ENCODE results near the gene WNT5A.

Gene WNT5A

GRCh38 chr3:55416331-55416821 is 70.7 kb downstream of the WNT5A start:
- Histone ChIP-seq H3K27ac (ENCODE audit: low read depth, low read length) (no peak overlapping the region), H3K4me3 (ENCODE audit: low read length) (no peak overlapping the region), H3K27me3 (ENCODE audit: control insufficient read depth, low read length) (no peaks in the 10 kb centered on the region), H3K9me2 (replicated peaks; ENCODE audit: control insufficient read depth, low read length) (no peaks in the 10 kb centered on the region), H3K79me2 (ENCODE audit: control insufficient read depth, low read length) (no peaks in the 10 kb centered on the region), H3K4me1 (ENCODE audit: control insufficient read depth, low read length) (no peaks in the 10 kb centered on the region), H3K4me2 (ENCODE audit: low read length) (no peak overlapping the region), H4K20me1 (ENCODE audit: control insufficient read depth, insufficient read depth, low read depth, low read length) (no peaks in the 10 kb centered on the region), H3K9me3 (ENCODE audit: control insufficient read depth, insufficient read depth, low read length) (no peaks in the 10 kb centered on the region), H3F3A (ENCODE audit: control insufficient read depth, insufficient read depth) (no peaks in the 10 kb centered on the region), H3K36me3 (ENCODE audit: control insufficient read depth, low read length) (no peaks in the 10 kb centered on the region)
- TF ChIP-seq EZH2phosphoT487 (IDR thresholded peaks at IDR 0.05; ENCODE audit: borderline replicate concordance, low read length) (no peak), CTCF (IDR thresholded peaks at IDR 0.05; ENCODE audit: low read depth, low read length, poor library complexity, severe bottlenecking) (no peak)
